GM19455 (cell line): Measurements from ENCODE around the gene CDCA8.

ENCODE experiments used
- ATAC-seq: cut with Tn5 transposase; IDR thresholded peaks from one replicate; pipeline ENCODE4 v1.9.1; 2021; ENCODE audit not compliant: unreplicated experiment

CDCA8 gene

DNA sequence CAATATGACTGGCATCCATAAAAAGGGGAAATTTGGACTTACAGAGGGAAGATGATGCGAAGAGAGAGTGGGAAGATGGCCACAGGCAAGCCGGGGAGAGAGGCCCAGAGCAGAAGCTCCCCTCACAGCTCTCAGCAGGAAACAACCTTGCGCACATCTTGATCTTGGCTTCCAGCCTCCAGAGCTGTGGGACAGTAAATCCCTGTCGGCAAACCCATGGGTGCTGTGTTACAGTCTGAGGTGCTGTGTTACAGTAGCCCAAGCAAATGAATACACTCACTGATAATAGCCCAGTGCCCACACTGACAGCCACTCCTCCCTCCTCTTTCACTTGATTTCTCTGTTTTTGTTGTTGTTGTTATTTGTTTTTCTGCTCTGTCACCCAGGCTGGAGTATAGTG lies 22.4 kb downstream of the CDCA8 start:
- no peak for ATAC-seq

DNA sequence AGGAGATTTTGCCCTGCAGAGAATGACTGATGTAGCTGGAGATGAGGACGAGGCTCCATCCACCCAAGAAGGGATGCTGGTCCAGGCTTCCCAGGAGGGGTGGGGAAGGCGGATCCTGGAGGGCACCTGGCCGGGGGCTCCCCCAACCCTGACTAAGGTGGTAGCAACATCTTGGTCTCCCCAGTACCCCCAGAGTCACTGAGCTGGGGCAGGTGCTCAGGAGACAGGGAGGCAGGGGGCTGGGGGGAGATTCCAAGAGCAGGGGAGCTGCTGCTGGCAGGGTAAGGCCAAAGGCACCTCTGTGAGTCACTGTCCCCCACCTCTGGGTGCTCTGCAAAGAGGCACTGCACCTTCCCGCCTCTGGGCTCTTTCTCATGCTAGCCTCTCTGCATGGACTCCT lies 24.0 kb downstream of the CDCA8 start:
- no peak for ATAC-seq

DNA sequence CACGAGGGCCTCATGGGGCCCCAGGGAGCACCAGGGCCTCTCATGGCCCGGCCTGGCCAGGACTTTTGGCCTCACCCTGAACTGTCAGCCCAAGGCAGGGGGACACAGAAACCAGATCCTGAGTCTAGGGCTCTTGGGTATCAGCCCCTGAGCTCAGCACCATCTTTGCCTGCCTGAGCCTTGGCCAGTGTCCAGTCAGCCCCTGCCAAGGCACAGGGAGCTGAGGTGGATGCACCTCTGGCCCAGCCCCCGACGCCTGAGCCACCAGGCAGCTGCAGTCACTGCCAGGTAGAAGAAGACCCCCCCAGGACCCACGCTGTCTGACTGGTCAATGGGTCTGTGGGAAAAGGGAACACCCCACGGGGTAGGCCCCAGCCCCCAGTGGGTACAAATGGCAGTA lies 25.3 kb downstream of the CDCA8 start:
- ATAC-seq = no peak

DNA sequence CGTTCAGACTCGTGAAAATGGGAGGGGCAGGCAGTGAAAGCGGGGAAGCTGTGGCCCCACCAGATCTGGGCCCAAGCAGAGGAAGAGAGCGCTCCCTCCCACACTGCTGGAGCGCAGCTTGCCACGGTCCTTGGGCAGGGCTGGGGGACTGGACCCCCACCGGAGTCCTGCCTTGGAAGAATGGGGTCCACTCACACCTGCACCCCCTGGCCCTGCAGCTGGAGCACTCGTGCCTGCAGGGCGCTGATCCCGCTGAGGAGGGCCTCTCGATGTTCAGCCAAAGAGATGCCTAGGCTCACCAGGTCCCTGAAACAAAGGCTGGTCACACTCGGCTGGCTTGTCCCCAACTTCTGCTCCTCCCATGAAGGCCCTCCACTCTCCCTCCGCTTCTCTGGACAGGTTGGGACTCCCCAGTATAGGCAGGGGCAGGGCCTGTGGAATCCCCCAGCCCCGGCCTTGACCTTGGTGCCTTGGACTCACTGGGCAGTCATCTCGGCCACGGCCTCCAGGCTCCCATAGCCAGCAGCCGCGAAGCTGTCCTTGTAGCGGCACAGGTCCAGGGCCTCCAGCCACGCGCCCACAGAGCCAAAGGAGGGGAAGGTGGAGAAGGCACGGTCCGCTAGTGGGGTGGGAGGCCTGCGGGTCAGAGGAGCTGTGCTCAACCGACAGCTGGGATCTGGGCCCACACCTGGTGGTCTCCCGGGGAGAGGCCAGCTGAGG lies 26.0 kb downstream of the CDCA8 start:
- ATAC-seq = no peak

DNA sequence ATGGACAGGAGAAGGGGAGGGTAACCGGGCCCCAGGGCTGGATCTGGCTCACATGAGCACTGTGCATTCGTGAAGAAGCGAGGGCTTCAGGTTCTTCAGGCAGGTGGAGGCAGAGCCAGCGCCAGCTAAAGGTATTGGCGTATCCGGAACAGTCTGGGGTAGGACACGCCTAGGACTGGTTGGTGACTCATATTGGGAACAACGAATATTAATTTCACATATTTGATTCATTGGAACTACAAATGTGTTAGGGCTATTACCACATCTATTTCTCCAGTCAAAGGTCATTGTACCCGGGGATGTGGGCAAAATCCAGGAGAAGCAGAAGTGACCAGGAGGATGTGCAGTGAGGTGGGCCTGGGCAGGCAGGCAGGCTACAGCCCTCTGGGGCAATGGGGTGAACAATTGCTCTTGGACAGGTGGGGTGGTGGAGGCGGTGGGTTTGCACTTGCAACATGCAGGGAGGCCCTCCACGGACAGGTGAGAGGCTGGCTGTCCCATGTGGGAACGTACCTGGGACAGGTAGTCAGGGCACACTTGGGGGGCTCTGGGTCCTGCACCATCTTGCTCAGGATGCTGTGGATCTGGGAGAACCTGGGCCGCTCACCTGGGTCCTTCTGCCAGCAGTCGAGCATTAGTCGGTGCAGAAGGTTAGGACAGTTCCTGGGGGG lies 26.7 kb downstream of the CDCA8 start:
- ATAC-seq = no peak

DNA sequence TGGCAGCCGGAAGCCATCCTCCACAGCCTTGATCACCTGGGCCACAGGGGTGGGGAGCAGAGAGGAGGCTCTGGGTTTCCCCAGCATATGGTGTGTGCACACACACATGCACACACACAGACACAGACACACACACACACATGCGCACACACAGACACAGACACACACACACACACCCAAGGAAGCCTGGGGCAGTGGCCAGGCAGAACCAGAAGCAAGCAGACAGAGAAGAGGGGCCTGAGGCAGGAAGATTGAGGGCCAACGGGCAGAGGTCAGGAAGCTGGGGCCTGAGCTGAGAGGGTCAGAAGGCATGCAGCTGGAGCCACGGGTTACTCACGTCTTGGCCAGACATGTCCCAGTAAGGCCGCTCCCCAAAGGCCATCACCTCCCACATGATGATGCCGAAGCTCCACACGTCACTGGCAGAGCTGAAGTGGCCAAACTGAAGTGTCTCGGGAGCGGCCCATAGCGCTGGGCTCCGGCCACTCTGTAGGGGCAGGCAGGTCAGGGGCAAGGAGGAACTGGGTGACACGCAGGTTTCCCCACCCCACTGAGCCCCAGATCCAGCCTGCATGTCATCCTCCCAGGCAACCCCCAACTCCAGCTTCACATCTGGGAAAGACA lies 27.4 kb downstream of the CDCA8 start:
- ATAC-seq = no peak

DNA sequence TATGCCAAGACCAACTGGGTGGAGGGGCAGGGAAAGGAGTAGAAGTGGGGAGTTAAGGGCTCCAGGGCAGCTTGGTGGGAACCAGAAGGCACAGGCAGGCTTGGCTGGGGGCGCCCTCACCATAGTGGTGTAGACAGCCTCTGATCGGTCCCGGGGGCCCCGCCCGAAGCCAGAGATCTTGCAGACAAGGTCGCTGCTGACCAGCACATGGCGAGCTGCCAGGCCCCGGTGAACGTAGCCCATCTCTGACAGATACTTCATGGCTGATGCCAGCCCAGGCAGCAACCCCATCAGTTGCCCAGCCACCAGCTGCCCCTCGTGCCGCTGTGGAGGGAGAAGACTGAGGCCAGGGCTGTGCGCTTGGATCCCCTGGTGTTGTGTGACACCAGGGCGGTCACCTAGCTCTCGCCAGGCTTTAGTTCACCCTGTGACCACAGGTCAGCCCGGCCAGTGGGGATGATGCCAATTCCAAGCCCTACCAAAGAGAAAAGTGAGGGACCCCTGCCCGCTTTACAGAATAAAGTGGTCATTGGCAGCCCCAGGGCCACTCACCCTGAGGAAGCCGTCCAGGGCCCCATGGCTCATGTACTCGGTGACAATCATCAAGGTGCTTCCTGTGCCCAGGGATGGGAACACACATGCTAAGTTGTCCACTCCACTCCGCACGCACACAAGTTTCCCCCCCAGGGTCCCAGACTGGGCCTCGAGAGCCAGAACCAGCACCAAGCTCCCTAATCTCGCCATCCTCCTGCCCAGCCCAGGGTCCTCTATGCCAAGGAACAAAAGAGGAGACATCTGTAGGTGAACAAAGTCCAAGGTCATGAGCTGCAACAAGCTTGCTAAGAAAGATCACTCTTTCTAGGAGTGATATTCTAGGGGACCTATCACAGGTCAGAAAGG lies 28.2 kb downstream of the CDCA8 start:
- no peak for ATAC-seq

DNA sequence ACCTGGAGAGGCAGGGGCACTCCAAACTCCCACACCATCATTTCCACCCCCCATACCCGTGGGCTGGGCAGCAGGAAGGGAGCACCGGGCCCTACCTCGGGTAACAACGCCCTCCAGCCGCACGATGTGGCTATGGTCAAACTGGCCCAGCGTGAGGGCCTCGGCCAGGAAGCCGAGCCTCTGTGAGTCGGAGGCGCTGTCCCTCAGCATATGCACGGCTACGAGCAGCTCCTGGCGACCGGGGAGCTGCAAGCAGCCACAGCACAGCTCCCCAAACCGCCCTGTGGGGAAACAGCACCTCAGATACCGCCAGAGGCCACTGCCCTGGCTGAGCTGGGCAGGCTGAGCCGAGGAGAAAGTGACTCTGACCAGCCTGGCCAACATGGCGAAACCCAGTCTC lies 29.2 kb downstream of the CDCA8 start:
- ATAC-seq = no peak

DNA sequence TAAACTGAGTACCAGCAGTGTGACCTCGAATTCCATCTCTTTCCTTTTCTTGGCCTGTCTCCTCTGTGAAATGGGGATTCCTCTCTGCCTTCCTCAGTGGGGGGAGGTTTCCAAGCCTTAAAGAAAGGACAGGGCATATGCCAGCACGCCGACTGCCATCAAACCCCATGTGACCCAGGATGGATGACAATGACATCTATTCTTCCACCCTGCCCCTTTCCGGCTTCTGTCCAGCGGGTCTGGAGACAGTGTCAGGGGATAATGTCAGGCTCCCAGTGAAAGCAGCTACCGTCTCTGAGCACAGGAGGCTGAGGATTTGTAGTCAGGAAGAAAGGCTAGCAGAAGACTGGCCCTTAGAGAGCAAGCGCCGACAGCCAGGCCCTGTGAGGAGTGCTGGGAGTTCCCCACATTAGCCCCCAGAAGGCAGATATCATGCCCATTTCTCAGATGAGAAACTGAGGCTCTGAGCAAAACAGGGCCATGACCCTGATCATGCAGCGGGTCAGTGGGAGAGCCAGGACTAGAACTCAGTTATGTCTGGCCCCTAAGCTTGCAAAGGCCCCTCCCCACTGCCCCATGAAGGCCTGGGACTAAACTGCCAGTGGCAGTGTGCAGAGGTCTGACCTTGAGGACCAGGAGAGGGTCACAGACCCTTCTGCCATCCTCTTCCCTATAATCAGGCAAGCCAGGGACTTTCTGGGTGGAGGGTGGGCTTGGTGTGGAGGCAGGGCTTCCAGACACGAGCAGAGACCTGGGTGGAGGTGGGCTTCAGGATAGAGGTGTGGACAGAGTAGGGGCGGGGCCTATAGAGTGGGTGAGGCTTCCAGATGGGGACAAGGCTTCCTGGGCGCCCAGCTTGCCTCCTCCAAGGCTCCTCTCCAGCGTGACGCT lies 30.1 kb downstream of the CDCA8 start:
- no peak for ATAC-seq

DNA sequence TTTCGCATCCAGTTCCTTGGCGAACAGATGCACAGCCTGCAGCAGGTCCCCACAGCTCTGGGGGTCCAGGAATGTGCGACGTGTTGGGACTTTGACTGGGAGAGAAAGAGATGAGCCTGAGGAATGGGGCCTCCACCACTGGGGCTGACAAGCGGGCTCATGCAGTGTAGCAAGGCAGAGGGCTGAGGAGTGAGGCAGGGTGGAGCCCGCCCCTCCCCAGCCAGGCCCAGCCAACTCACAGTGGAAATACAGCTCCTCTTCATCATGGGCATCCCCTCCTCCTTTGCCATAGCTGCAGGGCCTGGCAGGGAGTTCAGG lies 30.7 kb downstream of the CDCA8 start:
- ATAC-seq = no peak

DNA sequence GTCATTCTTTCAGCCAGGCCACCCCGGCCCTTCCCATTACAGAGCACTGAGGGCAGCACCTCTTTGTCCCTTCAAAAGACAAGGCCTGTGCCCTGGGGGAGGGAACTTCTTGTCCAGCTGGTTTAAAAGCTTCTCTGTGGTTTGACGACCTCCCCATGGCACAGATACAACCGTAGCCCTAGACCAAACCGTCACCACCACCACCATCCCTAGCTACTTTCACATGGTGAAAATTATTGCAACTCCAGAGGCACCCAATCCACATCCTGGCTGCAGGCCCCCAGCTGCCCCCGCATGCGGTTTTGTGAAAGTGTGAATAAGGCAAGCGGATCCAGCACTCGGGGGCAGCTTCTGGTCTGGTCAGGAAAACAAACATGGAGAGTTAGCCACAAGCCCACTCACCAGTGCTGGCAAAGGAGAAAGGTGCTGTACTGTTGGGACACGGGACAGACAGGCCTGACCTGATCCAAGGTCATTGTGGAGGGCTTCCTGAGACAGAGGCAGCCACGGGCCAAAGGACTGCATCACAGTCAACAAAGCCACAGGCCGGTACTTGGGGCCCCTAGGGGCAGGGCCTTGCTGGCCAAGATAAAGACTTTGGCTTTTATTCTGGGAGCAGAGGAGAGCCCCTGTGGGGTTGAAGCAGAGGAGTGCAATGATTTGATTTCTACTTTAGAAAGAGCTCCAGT lies 31.2 kb downstream of the CDCA8 start:
- ATAC-seq = no peak

DNA sequence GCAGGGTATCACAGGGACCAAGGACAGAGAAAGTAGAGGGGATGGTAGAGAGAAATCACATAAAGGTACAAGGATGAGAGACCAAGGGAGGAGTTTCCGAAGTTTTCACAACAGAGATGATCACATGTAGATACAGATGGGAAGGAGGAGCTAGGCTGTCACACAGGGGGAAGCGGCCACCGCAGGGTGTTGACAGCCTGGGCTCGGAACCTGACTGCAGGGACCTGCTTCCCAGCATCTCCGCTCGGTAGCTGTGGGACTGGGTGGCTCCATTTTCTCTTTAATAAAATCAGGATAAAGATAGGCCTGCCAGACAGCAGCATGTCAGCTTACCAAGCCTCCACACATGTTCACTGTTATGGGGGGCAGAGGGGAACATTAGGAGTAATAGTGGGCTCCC lies 32.3 kb downstream of the CDCA8 start:
- no peak for ATAC-seq

DNA sequence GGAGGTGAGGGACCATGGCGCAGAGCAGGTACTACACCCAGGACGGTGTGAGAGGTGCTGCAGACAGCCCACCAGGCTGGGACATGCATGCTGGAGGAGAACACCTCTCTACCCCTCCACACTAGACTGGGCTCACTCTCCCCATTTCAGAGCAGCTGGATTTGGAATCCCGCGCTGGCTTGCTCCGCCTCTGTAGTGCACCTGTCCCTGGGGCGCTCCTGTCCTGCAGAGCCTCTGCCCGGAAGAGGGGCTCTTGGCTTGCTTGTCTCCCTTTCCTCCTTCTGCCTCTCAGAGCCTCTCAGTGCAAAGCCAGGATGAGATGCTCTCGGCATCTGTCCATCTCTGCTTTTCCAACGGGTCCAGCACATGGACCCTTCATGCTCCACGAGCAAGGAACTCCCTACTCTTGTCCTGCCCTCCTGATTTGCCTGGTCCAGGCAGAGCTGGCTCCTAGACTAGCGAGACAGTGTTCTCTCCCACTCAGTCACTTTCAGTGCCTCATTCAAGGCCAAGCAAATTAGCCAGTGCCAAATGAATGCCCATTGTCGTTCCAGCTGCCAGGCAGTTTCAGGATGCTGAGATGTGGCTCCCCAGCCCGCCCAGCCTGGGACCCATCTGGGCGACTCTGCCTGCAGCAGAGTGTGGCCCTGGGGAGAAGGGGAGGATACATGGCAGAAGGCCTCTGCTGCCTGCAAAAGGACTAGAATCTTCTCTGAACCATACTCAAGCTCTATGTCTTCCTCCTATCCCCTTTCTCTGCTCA lies 33.7 kb downstream of the CDCA8 start:
- ATAC-seq = no peak

DNA sequence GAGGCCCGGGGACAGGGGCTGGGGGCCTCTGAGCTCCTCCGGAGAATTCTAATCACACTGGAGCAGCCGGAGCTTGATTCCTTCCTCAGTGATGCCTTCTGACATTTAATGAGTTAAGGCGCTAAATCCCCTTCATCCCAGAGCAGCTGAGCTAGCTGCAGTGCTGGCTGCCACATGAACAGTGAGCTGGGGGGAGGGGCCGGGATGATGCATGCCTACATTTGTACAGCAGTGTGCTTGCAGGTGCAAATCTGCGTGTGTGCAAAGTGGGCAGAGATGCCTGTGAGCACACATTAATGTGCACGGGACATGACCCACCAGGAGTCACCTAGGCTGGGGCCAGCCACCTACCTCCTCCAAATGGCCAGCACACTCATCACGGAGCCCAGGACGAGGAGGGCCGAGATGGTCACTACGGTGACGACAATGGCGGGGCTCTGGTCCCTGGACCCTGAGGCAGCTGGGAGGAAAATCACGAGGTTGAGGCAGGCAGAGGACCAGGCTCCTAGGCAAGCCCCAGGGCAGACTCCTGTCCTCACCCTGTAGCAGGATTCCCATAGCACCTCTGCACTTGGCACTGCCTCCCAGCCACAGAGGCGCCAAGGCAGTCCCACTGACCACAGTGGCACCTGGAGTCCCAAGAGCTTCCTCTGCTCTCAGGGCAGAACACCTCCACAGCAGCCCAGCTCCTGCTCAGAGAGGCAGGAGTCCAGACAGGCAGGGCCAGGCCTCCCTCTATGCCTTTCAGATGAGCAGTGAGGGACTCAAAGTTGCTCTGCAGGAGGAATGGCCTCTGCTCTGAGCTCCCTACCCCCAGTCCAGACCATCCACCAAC lies 34.7 kb downstream of the CDCA8 start:
- ATAC-seq = no peak

DNA sequence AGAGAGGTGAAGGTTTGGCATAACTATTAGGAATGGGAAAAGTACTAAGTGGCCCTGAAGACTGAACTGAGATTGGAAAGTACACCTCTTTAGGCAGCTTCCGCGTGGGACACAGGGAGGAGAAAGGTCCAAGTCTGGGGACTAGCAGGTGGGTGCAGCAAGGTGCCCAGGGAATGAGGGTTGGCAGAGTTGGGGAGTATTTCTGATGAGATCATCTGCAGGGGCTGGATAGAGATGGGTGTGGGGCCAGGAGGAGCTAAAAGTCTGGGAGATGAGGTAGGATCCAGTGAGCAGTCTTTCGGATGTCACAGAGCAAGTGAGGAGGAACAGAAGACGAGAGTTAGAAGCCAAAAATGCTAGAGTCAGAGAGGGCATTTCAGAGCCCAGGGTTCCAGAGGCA lies 36.1 kb downstream of the CDCA8 start:
- ATAC-seq = no peak

DNA sequence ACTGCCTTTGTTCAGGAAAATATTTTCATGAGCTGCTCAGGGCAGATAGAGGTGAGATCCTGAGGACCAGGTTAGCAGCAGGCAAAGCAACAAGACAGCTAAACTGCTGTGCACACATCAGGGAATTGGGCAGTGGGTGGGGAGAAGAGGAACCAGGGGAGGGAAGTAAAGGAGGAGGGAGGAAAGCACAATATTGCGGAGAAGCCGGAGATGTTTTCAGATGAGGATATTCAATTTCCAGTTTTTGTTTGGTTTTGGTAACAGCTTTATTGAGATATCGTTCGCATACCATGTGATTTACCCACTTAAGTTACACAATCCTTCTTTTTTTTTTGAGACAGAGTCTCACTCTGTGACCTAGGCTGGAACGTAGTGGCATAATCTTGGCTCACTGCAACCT lies 38.1 kb downstream of the CDCA8 start:
- no peak for ATAC-seq

DNA sequence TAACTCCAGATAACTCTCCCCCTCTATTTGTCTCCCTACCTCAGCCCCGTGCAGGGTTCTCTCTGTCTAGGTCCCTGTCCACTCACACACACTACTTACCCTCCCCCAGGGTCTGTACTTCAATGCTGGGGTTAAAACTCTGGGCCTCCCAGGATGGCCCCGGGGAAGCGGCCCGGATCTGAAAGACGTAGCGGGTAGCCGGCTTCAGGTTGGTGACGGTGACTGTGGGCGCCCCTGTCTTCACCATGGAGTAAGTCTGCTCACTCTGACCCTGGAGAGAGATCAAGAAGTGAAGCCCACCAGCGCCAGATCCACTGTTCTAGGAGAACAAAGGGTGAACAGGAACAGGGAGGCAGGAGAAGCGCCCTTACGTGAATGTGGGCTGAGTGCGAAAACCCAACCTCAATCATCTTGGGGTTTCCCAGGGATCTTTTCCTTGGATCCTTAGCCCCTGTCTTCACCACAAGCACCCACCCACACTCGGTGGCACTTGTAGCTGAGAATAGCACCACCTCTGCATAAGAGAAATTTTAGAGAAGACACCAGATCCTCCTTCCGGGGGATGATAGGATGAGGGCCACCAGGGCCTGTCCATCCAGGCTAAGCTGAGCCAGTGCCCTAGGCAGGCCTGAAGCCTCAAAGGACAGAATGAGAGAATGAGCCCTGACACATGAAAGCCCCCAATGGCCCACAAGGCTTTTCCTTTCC lies 39.1 kb downstream of the CDCA8 start:
- no peak for ATAC-seq
